ENCODE measurements around the gene H2BW2. TPM values are rescaled to one million over a fixed set of nuclear protein-coding genes. Genes with fewer than 3 reads are reported as not detected.

The H2BW2 gene
- total RNA-seq, 2 donors from 2014 or later: not detected

DNA sequence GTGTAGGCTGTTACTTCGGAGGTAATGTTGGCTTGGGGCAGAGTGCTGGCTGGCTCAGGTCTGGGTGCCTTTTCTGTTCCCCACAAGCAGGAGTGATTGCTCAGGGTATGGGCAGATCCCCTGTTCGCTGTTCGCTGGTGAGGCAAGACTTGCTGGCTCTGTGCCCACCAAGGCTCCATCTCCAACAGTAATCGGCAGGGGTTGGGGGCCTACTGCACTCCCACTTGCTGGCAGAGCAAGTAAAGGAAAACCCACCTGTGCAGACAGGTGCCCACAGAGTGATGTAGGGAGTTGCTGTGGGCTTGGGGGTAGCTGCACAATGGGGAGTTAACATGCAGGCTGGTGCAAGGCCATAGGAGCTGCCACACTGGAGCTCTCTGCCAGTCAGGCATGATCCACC lies 44.3 kb downstream of the H2BW2 start:
- Histone ChIP-seq H3K4me1 (ENCODE audit: control insufficient read depth in 1 of 2, low read depth in 2 of 2) (no peaks in the 10 kb centered on the region), H3K27ac (no peak overlapping the region), H3K36me3 (no peaks in the 10 kb centered on the region), H3K27me3 (replicated peaks; ENCODE audit: insufficient read depth) (no peaks in the 10 kb centered on the region), H3K4me3 (no peak overlapping the region), H3K9me3 (no peaks in the 10 kb centered on the region)
- DNase-seq (ENCODE audit: low spot score): no peak
- TF ChIP-seq, protein P1, sequence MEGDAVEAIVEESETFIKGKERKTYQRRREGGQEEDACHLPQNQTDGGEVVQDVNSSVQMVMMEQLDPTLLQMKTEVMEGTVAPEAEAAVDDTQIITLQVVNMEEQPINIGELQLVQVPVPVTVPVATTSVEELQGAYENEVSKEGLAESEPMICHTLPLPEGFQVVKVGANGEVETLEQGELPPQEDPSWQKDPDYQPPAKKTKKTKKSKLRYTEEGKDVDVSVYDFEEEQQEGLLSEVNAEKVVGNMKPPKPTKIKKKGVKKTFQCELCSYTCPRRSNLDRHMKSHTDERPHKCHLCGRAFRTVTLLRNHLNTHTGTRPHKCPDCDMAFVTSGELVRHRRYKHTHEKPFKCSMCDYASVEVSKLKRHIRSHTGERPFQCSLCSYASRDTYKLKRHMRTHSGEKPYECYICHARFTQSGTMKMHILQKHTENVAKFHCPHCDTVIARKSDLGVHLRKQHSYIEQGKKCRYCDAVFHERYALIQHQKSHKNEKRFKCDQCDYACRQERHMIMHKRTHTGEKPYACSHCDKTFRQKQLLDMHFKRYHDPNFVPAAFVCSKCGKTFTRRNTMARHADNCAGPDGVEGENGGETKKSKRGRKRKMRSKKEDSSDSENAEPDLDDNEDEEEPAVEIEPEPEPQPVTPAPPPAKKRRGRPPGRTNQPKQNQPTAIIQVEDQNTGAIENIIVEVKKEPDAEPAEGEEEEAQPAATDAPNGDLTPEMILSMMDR (IDR thresholded peaks at IDR 0.05): no peak
- no peak for ATAC-seq (ENCODE audit: insufficient number of reproducible peaks, low FRiP score, low read depth)

DNA sequence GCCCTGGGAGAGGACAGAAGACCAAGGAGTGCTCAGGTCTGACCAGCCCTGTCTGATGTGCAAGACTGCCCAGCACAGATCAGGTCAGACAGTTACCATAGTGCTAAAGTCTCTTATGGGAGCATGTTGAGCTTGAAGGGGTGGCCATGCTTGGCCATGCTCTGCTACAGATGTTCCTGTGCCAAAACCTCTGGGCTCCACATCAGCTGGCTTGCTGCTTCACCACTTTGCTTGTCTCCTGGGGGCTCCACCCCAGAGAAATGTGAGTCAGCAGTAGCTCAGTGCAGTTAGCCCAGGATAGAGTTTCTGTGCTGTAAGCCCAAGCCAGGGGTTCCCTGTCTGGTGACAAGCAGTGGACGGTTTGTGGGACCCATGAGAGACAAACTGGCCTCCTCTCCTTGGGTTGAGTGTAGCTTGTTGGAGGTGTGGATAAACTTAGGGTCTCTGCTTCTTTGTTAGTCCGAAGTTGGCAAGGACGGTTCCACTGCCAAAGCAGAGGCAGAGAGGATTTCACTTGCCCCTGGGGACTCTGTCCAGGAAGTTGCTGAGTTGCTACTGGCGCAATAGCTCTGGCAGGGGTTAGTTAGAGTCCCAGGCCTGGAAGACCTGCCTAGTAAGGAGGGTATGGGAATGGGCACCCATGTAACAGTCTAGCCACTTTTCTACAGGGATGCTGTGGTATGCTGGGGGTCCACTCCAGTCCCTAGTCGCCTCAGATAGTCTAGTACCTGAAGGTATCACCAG lies 45.0 kb downstream of the H2BW2 start:
- Histone ChIP-seq H3K4me3 (no peak overlapping the region), H3K27ac (no peak overlapping the region), H3K9me3 (no peaks in the 10 kb centered on the region), H3K27me3 (replicated peaks; ENCODE audit: insufficient read depth) (no peaks in the 10 kb centered on the region), H3K4me1 (ENCODE audit: control insufficient read depth in 1 of 2, low read depth in 2 of 2) (no peaks in the 10 kb centered on the region), H3K36me3 (no peaks in the 10 kb centered on the region)
- ATAC-seq (ENCODE audit: insufficient number of reproducible peaks, low FRiP score, low read depth) (no peak), DNase-seq (ENCODE audit: low spot score) (no peak)
- TF ChIP-seq, protein P1 (IDR thresholded peaks at IDR 0.05): no peak

DNA sequence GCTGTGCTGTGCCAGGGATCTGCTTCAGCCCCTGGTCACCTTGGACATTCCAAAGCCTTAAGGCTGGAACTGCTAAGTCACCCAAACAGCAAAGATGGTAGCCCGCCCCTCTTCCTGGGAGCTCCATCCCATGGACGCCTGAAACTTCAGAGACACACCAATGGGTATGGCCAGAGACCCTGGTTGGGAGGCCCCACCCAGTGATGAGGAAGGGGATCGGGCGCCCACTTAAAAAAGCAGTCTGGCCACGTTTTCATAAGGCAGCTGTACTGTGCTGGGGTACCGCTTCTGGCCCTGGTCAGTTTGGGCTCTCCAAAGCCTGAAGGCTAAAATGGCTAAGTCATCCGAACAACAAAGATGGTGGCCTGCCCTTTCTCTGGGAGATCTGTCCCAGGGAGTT lies 45.7 kb downstream of the H2BW2 start:
- no peaks in the 10 kb centered on the region for H3K9me3 ChIP-seq
- H3K36me3 ChIP-seq: no peaks in the 10 kb centered on the region
- no peak for ATAC-seq (ENCODE audit: insufficient number of reproducible peaks, low FRiP score, low read depth)
- H3K4me3 ChIP-seq: no peak overlapping the region
- TF ChIP-seq, protein P1 (IDR thresholded peaks at IDR 0.05): no peak
- H3K4me1 ChIP-seq (ENCODE audit: control insufficient read depth in 1 of 2, low read depth in 2 of 2): no peaks in the 10 kb centered on the region
- DNase-seq (ENCODE audit: low spot score): no peak
- no peak overlapping the region for H3K27ac ChIP-seq
- H3K27me3 ChIP-seq (replicated peaks; ENCODE audit: insufficient read depth): no peaks in the 10 kb centered on the region

DNA sequence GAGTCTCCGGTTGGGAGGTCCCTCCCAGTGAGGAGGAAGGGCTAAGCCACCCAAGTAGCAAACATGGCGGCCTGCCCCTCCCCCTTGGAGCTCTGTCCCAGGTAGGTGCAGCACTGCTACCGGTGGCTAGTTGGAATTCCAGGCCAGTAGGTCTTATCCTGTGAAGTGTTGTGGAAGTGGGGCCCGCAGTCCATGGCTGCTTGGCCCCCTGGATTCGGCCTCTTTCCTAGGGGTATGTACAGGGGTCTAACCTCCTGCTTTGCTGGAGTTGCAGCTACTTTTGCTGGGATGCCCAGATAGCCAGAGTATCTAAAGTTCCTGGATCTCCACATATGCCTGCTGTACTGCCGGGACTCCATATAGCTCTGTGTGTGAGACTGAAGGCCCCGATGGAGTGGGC lies 46.2 kb downstream of the H2BW2 start:
- no peak for DNase-seq (ENCODE audit: low spot score)
- Histone ChIP-seq H3K9me3 (no peaks in the 10 kb centered on the region), H3K36me3 (no peaks in the 10 kb centered on the region), H3K27me3 (replicated peaks; ENCODE audit: insufficient read depth) (no peaks in the 10 kb centered on the region), H3K4me3 (no peak overlapping the region), H3K4me1 (ENCODE audit: control insufficient read depth in 1 of 2, low read depth in 2 of 2) (no peaks in the 10 kb centered on the region), H3K27ac (no peak overlapping the region)
- ATAC-seq (ENCODE audit: insufficient number of reproducible peaks, low FRiP score, low read depth): no peak
- TF ChIP-seq, protein P1 (IDR thresholded peaks at IDR 0.05): no peak

Other genes with a start within 250 kb of the H2BW2 start
- gene RAB9B, start 207.7 kb upstream of the H2BW2 start, total RNA-seq: 1 to 10 TPM; 6.8 to 7.7 TPM
- gene TMSB15B, start 77.3 kb upstream of the H2BW2 start, total RNA-seq: 1 to 10 TPM; 6.6 to 9.9 TPM
- not detected for gene H2BW1, start 26.2 kb upstream of the H2BW2 start, total RNA-seq
- gene TMSB15C, start 36.3 kb downstream of the H2BW2 start, total RNA-seq: 1 to 10 TPM; 3.9 to 4.3 TPM
- gene ZCCHC18, start 72.6 kb downstream of the H2BW2 start, total RNA-seq: 1 to 10 TPM in 1 of 2 donors, under 1 TPM in 1; 0.49 to 3.9 TPM
- gene SLC25A53, start 117.1 kb downstream of the H2BW2 start, total RNA-seq: 10 to 100 TPM; 11.4 to 12.9 TPM
- gene FAM199X, start 126.5 kb downstream of the H2BW2 start, total RNA-seq: 10 to 100 TPM; 20.7 to 22.7 TPM
- not detected for gene ESX1, start 215.0 kb downstream of the H2BW2 start, total RNA-seq